Choroid plexus epithelial cell (primary cell): Measurements from ENCODE around the gene PTPRK.
A peak's percentile ranks its signal among the peaks of the same experiment; 100 is the strongest.
"Not testable (repeated sequence)": the region's sequence is repeated elsewhere in the genome, so short reads cannot be mapped to it uniquely, and the experiment has no call there.

ENCODE experiments used
- DNase-seq: peaks from one replicate; pipeline ENCODE4 v3.0.0-alpha.2; 2010; ENCODE audit warnings: low read depth
- H3K4me3 ChIP-seq: 2 replicates; pipeline ENCODE4 v1.5.1; 2011; ENCODE audit warnings: low read depth, mild to moderate bottlenecking, control low read depth, low read length, moderate library complexity
- TF ChIP-seq, protein P1 (sequence below): conservative IDR thresholded peaks from 2 replicates; pipeline ENCODE4 v1.5.1; 2011; ENCODE audit warnings: low read depth, mild to moderate bottlenecking, control low read depth, inconsistent platforms, low read length, moderate library complexity

Gene PTPRK

DNA sequence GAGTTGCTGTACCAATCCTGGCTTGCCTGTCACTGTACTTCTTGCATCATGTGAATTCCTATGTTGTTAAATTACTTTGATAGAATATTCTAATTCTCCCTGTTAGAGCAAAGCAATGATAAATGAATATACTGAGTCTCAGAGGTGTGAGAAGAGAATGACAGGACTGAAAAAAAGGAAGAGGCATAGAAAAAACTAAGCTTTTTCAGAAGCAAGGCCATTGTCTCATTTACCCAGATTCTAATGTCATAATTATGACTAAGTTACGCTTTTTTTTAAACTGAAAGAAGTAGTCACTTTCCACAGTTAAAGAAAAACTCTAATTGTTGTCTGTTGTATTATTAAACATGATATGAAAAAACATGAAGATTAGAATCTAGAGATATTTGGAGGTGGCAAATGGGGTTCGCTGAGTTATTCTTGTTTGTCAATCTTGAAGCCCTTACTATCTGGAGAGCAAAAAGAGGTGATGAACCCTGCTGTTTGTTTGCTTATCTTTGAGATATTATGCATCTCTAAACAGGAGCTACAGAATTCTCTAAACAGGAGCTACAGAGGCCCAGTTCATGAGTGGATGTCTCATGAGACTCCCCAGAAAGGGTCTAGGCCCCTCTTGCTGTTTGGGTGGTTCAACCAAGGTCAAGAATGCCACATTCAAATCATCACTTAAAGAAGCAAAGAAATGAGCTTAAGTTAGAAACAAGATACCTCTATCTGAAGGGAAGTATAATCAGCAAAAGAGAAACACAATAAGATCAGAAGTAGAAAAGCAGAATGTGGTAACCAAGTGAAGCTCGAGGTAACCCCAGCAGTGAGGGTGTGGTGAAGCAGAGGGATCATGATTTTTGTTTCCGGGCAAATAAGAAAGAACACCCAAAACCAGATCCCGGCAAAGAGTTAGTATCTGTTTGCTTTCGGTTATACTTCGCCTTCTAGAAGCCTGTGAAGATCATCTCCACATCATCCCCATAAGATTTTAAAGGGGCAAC lies 586.3 kb downstream of the PTPRK start:
- no peak overlapping the region for H3K4me3 ChIP-seq
- TF ChIP-seq, protein P1, sequence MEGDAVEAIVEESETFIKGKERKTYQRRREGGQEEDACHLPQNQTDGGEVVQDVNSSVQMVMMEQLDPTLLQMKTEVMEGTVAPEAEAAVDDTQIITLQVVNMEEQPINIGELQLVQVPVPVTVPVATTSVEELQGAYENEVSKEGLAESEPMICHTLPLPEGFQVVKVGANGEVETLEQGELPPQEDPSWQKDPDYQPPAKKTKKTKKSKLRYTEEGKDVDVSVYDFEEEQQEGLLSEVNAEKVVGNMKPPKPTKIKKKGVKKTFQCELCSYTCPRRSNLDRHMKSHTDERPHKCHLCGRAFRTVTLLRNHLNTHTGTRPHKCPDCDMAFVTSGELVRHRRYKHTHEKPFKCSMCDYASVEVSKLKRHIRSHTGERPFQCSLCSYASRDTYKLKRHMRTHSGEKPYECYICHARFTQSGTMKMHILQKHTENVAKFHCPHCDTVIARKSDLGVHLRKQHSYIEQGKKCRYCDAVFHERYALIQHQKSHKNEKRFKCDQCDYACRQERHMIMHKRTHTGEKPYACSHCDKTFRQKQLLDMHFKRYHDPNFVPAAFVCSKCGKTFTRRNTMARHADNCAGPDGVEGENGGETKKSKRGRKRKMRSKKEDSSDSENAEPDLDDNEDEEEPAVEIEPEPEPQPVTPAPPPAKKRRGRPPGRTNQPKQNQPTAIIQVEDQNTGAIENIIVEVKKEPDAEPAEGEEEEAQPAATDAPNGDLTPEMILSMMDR, result no peak
- DNase-seq, result no peak

DNA sequence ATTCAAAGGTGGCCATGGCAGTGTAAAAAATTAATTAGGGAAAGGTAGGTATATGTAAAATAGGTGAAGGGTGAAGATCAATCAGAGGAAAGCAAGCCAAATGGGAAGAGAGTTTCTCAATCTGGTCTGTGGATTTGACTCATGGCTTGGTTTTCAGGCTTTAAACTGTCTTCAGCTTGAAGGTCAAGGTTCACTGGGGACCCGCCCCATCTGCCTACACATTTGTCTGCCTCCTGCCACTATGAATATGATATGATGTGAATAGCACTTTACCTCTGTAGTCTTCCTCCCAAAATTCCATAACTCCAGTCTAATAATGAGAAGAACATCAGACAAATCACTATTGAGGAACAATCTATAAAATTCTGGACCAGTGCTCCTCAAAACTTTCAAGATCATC lies 587.3 kb downstream of the PTPRK start:
- no peak overlapping the region for H3K4me3 ChIP-seq
- DNase-seq, result no peak
- TF ChIP-seq, protein P1, result no peak

DNA sequence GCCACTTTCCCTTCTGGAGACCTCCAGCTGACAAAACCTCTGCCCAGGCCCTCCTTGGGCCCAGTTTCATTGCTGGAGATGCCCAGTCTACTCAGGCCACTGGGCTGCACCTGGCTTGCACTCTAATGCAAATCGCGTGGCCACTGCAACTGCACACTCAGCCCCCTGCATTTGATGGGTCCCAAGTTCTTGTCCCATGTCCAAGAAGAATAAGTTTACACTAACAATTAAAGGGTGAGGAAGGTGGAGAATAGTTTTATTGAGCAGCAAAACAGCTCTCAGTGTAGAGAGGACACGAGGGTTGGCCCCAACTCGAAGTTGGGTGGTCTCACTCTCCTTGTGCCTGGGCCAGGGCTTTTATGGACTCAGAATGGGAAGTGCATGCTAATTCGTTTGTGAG lies 587.7 kb downstream of the PTPRK start:
- no peak overlapping the region for H3K4me3 ChIP-seq
- no peak for DNase-seq
- TF ChIP-seq, protein P1, result no peak

DNA sequence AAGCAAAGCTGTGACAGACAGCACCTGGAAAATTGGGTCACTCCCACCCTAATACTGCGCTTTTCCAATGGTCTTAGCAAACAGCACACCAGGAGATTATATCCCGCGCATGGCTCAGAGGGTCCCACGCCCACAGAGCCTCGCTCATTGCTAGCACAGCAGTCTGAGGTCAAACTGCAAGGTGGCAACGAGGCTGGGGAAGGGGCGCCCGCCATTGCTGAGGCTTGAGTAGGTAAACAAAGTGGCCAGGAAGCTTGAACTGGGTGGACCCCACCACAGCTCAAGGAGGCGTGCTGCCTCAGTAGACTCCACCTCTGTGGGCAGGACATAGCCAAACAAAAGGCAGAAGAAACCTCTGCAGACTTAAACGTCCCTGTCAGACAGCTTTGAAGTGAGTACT lies 594.0 kb downstream of the PTPRK start:
- DNase-seq, H3K4me3 ChIP-seq: not testable (repeated sequence)

DNA sequence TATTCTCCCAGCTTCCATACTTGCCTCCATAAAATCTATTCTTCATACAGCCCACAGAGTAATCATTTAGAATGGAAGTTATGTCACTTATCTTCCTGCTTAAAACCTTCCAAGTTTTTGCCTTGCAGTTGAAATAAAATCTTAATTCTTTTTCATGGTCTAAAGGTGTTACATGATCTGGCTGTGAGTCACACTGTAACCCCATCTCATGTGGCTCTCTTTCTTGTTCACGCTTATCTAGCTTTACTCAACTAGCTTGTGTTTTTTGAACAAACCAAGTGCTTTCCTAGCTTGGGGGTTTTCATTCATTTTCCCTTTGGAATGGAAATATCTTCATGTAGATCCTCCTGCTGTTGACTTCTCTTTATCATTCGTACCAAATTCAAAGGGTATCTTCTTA lies 596.0 kb downstream of the PTPRK start:
- H3K4me3 ChIP-seq, result no peak overlapping the region
- peak; percentile 66 for DNase-seq
- TF ChIP-seq, protein P1, result no peak

DNA sequence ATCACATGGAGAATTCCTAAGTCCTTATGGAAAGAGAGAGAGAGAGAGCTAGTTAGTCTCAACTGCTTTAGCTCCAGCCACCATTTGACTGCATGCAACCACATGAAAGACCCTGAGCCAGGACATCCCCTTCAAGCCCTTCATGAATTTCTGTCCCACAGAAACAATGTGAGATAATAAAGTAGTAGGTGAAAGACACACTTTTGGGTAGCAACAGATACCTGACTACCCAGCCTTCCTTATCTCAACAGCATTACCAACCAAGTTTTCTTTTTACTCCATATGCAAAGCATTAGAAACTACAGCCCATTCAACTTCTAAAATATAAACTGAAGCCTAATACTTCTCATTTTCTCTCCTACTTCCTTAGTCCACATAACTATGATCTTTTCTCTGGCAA lies 596.4 kb downstream of the PTPRK start:
- TF ChIP-seq, protein P1, result no peak
- no peak overlapping the region for H3K4me3 ChIP-seq
- no peak for DNase-seq

DNA sequence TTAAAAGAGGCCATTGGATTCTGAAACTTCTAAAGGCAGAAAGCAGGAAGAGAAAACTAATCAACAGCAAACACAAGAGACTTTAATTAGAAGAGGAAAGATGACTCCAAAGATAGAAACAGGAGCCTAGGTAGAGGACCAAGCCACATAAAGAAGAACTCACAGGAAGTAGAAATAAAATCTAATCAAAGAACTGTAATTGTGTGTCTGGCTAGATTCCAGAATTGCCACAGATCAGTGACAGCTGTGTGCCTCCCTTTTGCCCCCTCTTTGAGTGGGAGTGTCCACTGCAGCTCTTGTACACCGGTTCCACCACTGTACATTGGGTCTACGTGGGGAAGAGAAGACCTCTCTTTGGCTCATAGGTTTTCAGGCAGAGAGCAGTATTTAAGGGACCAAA lies 597.3 kb downstream of the PTPRK start:
- TF ChIP-seq, protein P1, result no peak
- DNase-seq, result no peak
- no peak overlapping the region for H3K4me3 ChIP-seq
